Calu3 (cell line): ENCODE results near the gene IRF9. TPM values are rescaled to one million over a fixed set of nuclear protein-coding genes. Genes with fewer than 3 reads are reported as not detected.

Experiments
- BruUV-seq: library from RNA; stranded (reverse); fragments of 400-500 nt; replicated peaks from 2 replicates; lab custom pipeline; 2021; lab: Mats Ljungman, UMichigan
- CTCF ChIA-PET: fragments of 300-600 bp; sonication (Branson Sonifier 250); formaldehyde crosslinking; loops from one replicate; lab custom pipeline; 2022; ENCODE audit warnings: antibody characterized with exemption; lab: Charles Lee
- DNase-seq: peaks from one replicate; pipeline ENCODE4 v3.0.0; 2022
- H3K27ac Mint-ChIP-seq: one replicate; pipeline ENCODE4 v1.8.0; 2022; ENCODE audit warnings: mixed read lengths; ENCODE audit not compliant: unreplicated experiment
- H3K27me3 Mint-ChIP-seq: one replicate; pipeline ENCODE4 v1.8.0; 2022; ENCODE audit warnings: mixed read lengths; ENCODE audit not compliant: unreplicated experiment
- H3K36me3 Mint-ChIP-seq: one replicate; pipeline ENCODE4 v1.8.0; 2022; ENCODE audit warnings: mild to moderate bottlenecking, moderate library complexity, mixed read lengths; ENCODE audit not compliant: insufficient read depth, unreplicated experiment
- H3K4me1 Mint-ChIP-seq: one replicate; pipeline ENCODE4 v1.8.0; 2022; ENCODE audit warnings: mild to moderate bottlenecking, low read depth, mixed read lengths; ENCODE audit not compliant: unreplicated experiment
- H3K4me3 Mint-ChIP-seq: one replicate; pipeline ENCODE4 v1.8.0; 2022; ENCODE audit warnings: mild to moderate bottlenecking, low read depth, moderate library complexity, mixed read lengths; ENCODE audit not compliant: unreplicated experiment
- H3K9me3 Mint-ChIP-seq: one replicate; pipeline ENCODE4 v1.8.0; 2022; ENCODE audit warnings: low read depth, mixed read lengths; ENCODE audit not compliant: unreplicated experiment
- CTCF ChIP-seq: fragments of 200-600 bp; IDR thresholded peaks from one replicate; pipeline ENCODE4 v1.8.0; 2022; ENCODE audit warnings: antibody characterized with exemption; ENCODE audit not compliant: unreplicated experiment
- intact Hi-C: fragments of 100-400 bp; cut with micrococcal nuclease; formaldehyde crosslinking; loops from one replicate; pipeline ENCODE4 v1.10.0; 2022; ENCODE audit not compliant: unreplicated experiment
- total RNA-seq: library from RNA; stranded (reverse); gene quantifications from 2 replicates; pipeline ENCODE4 v1.2.3, GENCODE V29; 2022

The IRF9 gene
- total RNA-seq, 1 experiment from 2014 or later = 124 TPM

- Mint-ChIP-seq H3K4me1 (peaks cover 19% of the 10 kb centered on the region), H3K36me3 (peaks cover 43% of the 10 kb centered on the region), H3K27ac (no peak overlapping the region), H3K9me3 (no peaks in the 10 kb centered on the region), H3K27me3 (no peaks in the 10 kb centered on the region), H3K4me3 (no peak overlapping the region)
- intact Hi-C loops = no loop called here
- BruUV-seq = no TSS peak
- CTCF ChIA-PET = no interaction called here
- no peak for DNase-seq
- TF ChIP-seq CTCF = no peak
Observed at GRCh38 chr14:24119691-24120090, 41.4 kb upstream of the IRF9 start.

- peaks cover 9% of the 10 kb centered on the region for H3K4me1 Mint-ChIP-seq
- no peak for DNase-seq
- TF ChIP-seq CTCF = no peak
- BruUV-seq = no TSS peak
- no peak overlapping the region for H3K27ac Mint-ChIP-seq
- intact Hi-C loops = no loop called here
- no peaks in the 10 kb centered on the region for H3K27me3 Mint-ChIP-seq
- H3K9me3 Mint-ChIP-seq = no peaks in the 10 kb centered on the region
- H3K36me3 Mint-ChIP-seq = peaks cover 32% of the 10 kb centered on the region
- H3K4me3 Mint-ChIP-seq = no peak overlapping the region
- CTCF ChIA-PET = no interaction called here
Observed at GRCh38 chr14:24121210-24121609, 39.9 kb upstream of the IRF9 start.

- Mint-ChIP-seq H3K4me3 (no peak overlapping the region), H3K9me3 (no peaks in the 10 kb centered on the region), H3K27ac (no peak overlapping the region), H3K4me1 (no peaks in the 10 kb centered on the region), H3K36me3 (peaks cover 26% of the 10 kb centered on the region), H3K27me3 (no peaks in the 10 kb centered on the region)
- no peak for DNase-seq
- intact Hi-C loops = no loop called here
- no TSS peak for BruUV-seq
- CTCF ChIA-PET = no interaction called here
- no peak for TF ChIP-seq CTCF
Observed at GRCh38 chr14:24122416-24122815, 38.6 kb upstream of the IRF9 start.

GRCh38 chr14:24122898-24123297 lies 38.2 kb upstream of the IRF9 start:
- Mint-ChIP-seq H3K27ac (no peak overlapping the region), H3K4me1 (no peaks in the 10 kb centered on the region), H3K27me3 (no peaks in the 10 kb centered on the region), H3K9me3 (no peaks in the 10 kb centered on the region), H3K4me3 (no peak overlapping the region), H3K36me3 (peaks cover 26% of the 10 kb centered on the region)
- CTCF ChIA-PET = no interaction called here
- no peak for DNase-seq
- no peak for TF ChIP-seq CTCF
- intact Hi-C loops = no loop called here
- BruUV-seq = no TSS peak
